Liver (tissue), 9 donors: ENCODE measurements around the gene LMOD1. TPM values are rescaled to one million over a fixed set of nuclear protein-coding genes. Genes with fewer than 3 reads are reported as not detected.

Experiments
- DNase-seq: peaks from one replicate; pipeline ENCODE4 v3.0.0-alpha.2; 2017; ENCODE audit warnings: low spot score
- H3K27ac ChIP-seq, 2 donors: one replicate each; pipeline ENCODE4 v1.7.0; 2013; ENCODE audit warnings: inconsistent platforms in 2 of 2, low read length in 2 of 2, control low read depth in 1 of 2, low read depth in 1 of 2, mild to moderate bottlenecking in 1 of 2
- H3K27me3 ChIP-seq, 4 donors: one replicate each; pipeline versions ENCODE4 v1.6.1 to v1.7.0; 2013; ENCODE audit warnings: low read length in 3 of 4, inconsistent platforms in 1 of 4, mild to moderate bottlenecking in 1 of 4, moderate library complexity in 1 of 4; ENCODE audit not compliant: control insufficient read depth in 4 of 4, insufficient read depth in 4 of 4
- H3K36me3 ChIP-seq, 4 donors: one replicate each; pipeline versions ENCODE4 v1.6.1 to v1.7.0; 2013; ENCODE audit warnings: low read length in 3 of 4, mild to moderate bottlenecking in 3 of 4, low read depth in 1 of 4, moderate library complexity in 1 of 4; ENCODE audit not compliant: control insufficient read depth in 4 of 4, insufficient read depth in 3 of 4
- H3K4me1 ChIP-seq, 4 donors: one replicate each; pipeline versions ENCODE4 v1.6.1 to v1.7.0; 2013; ENCODE audit warnings: low read length in 3 of 4, mild to moderate bottlenecking in 3 of 4, moderate library complexity in 1 of 4; ENCODE audit not compliant: control insufficient read depth in 4 of 4, insufficient read depth in 4 of 4
- H3K4me3 ChIP-seq, 3 donors: one replicate each; pipeline versions ENCODE4 v1.6.1 to v1.7.0; 2013; ENCODE audit warnings: low read length in 3 of 3, control low read depth in 1 of 3, low read depth in 1 of 3, mild to moderate bottlenecking in 1 of 3
- H3K9ac ChIP-seq, 2 donors: one replicate each; pipeline ENCODE4 v1.7.0; 2013; ENCODE audit warnings: low read length in 2 of 2, mild to moderate bottlenecking in 2 of 2, moderate library complexity in 2 of 2, control low read depth in 1 of 2, low read depth in 1 of 2
- H3K9me3 ChIP-seq, 4 donors: one replicate each; pipeline versions ENCODE4 v1.6.1 to v1.7.0; 2013; ENCODE audit warnings: low read length in 3 of 4; ENCODE audit not compliant: control insufficient read depth in 4 of 4
- ATF3 ChIP-seq: IDR thresholded peaks from 2 replicates; pipeline ENCODE4 v1.6.1; 2016; ENCODE audit warnings: antibody characterized with exemption
- CTCF ChIP-seq: fragments of 150-350 bp; IDR thresholded peaks from 2 replicates; pipeline ENCODE4 v1.5.1; 2017; ENCODE audit warnings: improper control_type of control experiment, low read depth, low read length; ENCODE audit not compliant: missing input control
- EGR1 ChIP-seq, 2 donors: IDR thresholded peaks; 2 replicates each; pipeline ENCODE4 v1.6.1; 2016 to 2018; ENCODE audit warnings: antibody characterized with exemption in 2 of 2, low read depth in 2 of 2
- FOXA1 ChIP-seq: IDR thresholded peaks from 2 replicates; pipeline ENCODE4 v1.6.1; 2016; ENCODE audit warnings: antibody characterized with exemption
- FOXA2 ChIP-seq: IDR thresholded peaks from 2 replicates; pipeline ENCODE4 v1.6.1; 2016; ENCODE audit warnings: antibody characterized with exemption
- GABPA ChIP-seq, 2 donors: IDR thresholded peaks in 1 of 2; conservative IDR thresholded peaks in 1 of 2; 2 replicates each; pipeline ENCODE4 v1.6.1; 2016; ENCODE audit warnings: antibody characterized with exemption in 2 of 2, mild to moderate bottlenecking in 1 of 2, moderate library complexity in 1 of 2
- HNF4A ChIP-seq, 2 donors: conservative IDR thresholded peaks; 2 replicates each; pipeline ENCODE4 v1.6.1; 2016; ENCODE audit warnings: antibody characterized with exemption in 2 of 2, mild to moderate bottlenecking in 2 of 2
- HNF4G ChIP-seq: IDR thresholded peaks from 2 replicates; pipeline ENCODE4 v1.6.1; 2016; ENCODE audit warnings: antibody characterized with exemption
- JUND ChIP-seq, 2 donors: IDR thresholded peaks; 2 replicates each; pipeline ENCODE4 v1.6.1; 2016; ENCODE audit warnings: antibody characterized with exemption in 2 of 2
- MAX ChIP-seq: IDR thresholded peaks from 2 replicates; pipeline ENCODE4 v1.6.1; 2016; ENCODE audit warnings: antibody characterized with exemption
- NR2F2 ChIP-seq: IDR thresholded peaks from 2 replicates; pipeline ENCODE4 v1.6.1; 2016; ENCODE audit warnings: antibody characterized with exemption
- RAD21 ChIP-seq, 2 donors: IDR thresholded peaks; 2 replicates each; pipeline ENCODE4 v1.6.1; 2016; ENCODE audit warnings: antibody characterized with exemption in 2 of 2, mild to moderate bottlenecking in 2 of 2
- REST ChIP-seq: IDR thresholded peaks from 2 replicates; pipeline ENCODE4 v1.6.1; 2016; ENCODE audit warnings: antibody characterized with exemption, mild to moderate bottlenecking
- RXRA ChIP-seq, 2 donors: IDR thresholded peaks; 2 replicates each; pipeline ENCODE4 v1.6.1; 2017 to 2018; ENCODE audit warnings: antibody characterized with exemption in 2 of 2, mild to moderate bottlenecking in 1 of 2
- SP1 ChIP-seq: IDR thresholded peaks from 2 replicates; pipeline ENCODE4 v1.6.1; 2018; ENCODE audit warnings: antibody characterized with exemption, mild to moderate bottlenecking
- TAF1 ChIP-seq: conservative IDR thresholded peaks from 2 replicates; pipeline ENCODE4 v1.6.1; 2016; ENCODE audit warnings: antibody characterized with exemption, mild to moderate bottlenecking
- YY1 ChIP-seq: IDR thresholded peaks from 2 replicates; pipeline ENCODE4 v1.6.1; 2016; ENCODE audit warnings: antibody characterized with exemption, mild to moderate bottlenecking
- ZBTB33 ChIP-seq: IDR thresholded peaks from 2 replicates; pipeline ENCODE4 v1.6.1; 2016; ENCODE audit warnings: antibody characterized with exemption
- WGBS: extraction: QIAGEN DNeasy Blood & Tissue Kit; methylation state at CpG from one replicate; pipeline ENCODE4 v1.1.7; 2013; 5-methylcytosine and 5-hydroxymethylcytosine counted together
- polyA plus RNA-seq, 2 donors: library from polyadenylated mRNA; stranded (reverse) in 1 of 2; unstranded in 1 of 2; fragments of 200-250 nt in 1 of 2; fragments of >200 nt in 1 of 2; fragmentation: Nextera tagmentation in 1 of 2; extraction: Ambion mirVana in 1 of 2; gene quantifications; one replicate each; pipeline versions ENCODE4 v1.2.1 to v1.2.3, GENCODE V29; 2013 to 2015
- total RNA-seq, 2 donors: library from RNA; depleted of rRNA; stranded (reverse); fragments of >200 nt; gene quantifications; one replicate each; pipeline ENCODE4 v1.2.3, GENCODE V29; 2014
- donor health status: healthy.
- donor health status: healthy.
- donor health status: healthy.
- donor health status: healthy.
- donor health status: healthy.

Gene LMOD1
- total and polyA plus RNA-seq, 4 donors = 0.14 to 4.4 (median 2.2) TPM

GRCh38 chr1:201882665-201883132 lies 63.6 kb downstream of the LMOD1 start (continued):
- TF ChIP-seq ZBTB33 (no peak), MAX (no peak), FOXA2 (no peak), HNF4G (no peak)

GRCh38 chr1:201881617-201882016 lies 64.7 kb downstream of the LMOD1 start:
- no peaks in the 10 kb centered on the region for H3K9me3 ChIP-seq
- H3K36me3 ChIP-seq = peaks cover 0 to 1% (median 0%) of the 10 kb centered on the region in 4 donors
- 90% methylated on average over 1 of the region's 1 CpG for WGBS
- no peak overlapping the region for H3K9ac ChIP-seq
- no peaks in the 10 kb centered on the region for H3K27me3 ChIP-seq
- no peak overlapping the region for H3K4me3 ChIP-seq
- H3K4me1 ChIP-seq = peaks cover 1 to 8% (median 5%) of the 10 kb centered on the region in 4 donors
- H3K27ac ChIP-seq = no peak overlapping the region
- DNase-seq = no peak
- TF ChIP-seq FOXA2 = no peak
- no peak for TF ChIP-seq RAD21 (IDR thresholded peaks at IDR 0.05)
- TF ChIP-seq RXRA (IDR thresholded peaks at IDR 0.05) = no peak
- TF ChIP-seq ZBTB33 = no peak
- no peak for TF ChIP-seq YY1
- no peak for TF ChIP-seq FOXA1
- TF ChIP-seq MAX = no peak
- no peak for TF ChIP-seq TAF1
- TF ChIP-seq CTCF = no peak
- no peak for TF ChIP-seq JUND (IDR thresholded peaks at IDR 0.05)
- no peak for TF ChIP-seq EGR1 (IDR thresholded peaks at IDR 0.05; ENCODE audit: low read depth in 2 of 2)
- no peak for TF ChIP-seq GABPA (IDR thresholded peaks at IDR 0.05 in 1 of 2, conservative IDR thresholded peaks at IDR 0.05 in 1 of 2)
- no peak for TF ChIP-seq HNF4G
- TF ChIP-seq NR2F2 = no peak
- TF ChIP-seq HNF4A (conservative IDR thresholded peaks at IDR 0.05) = no peak
- no peak for TF ChIP-seq SP1
- no peak for TF ChIP-seq REST
- TF ChIP-seq ATF3 = no peak
